Measurements from ENCODE around the gene GYS1. TPM values are rescaled to one million over a fixed set of nuclear protein-coding genes. Genes with fewer than 3 reads are reported as not detected.
"Not testable (repeated sequence)": the region's sequence is repeated elsewhere in the genome, so short reads cannot be mapped to it uniquely, and the experiment has no call there.

GYS1 gene
- total RNA-seq (10 to 100 TPM; 27.3 to 82.3 (median 50.7) TPM), polyA plus RNA-seq (10 to 100 TPM; 22.6 to 40.3 TPM), total RNA-seq (41.6 reads per million, percentile 67 among the genes with 10 or more reads in this experiment)

GRCh38 chr19:48993175-48994034 lies at the start of gene GYS1, which contains the start of gene RUVBL2:
GYS1 (minus strand) TSS chr19:48993309; CDS start chr19:48993112, 197 bp downstream.
RUVBL2 (plus strand) TSS chr19:48993887; CDS start chr19:48993912, 25 bp downstream.
- Histone ChIP-seq H3K9me3 (ENCODE audit: control insufficient read depth in 2 of 3, low read length in 3 of 3) (no peaks in the 10 kb centered on the region), H3K27ac (ENCODE audit: low read depth, low read length) (peak within 1 kb of the TSS; percentile 80), H3K4me1 (ENCODE audit: control insufficient read depth in 2 of 2, insufficient read depth in 2 of 2, low read length in 2 of 2) (peaks cover 23 to 24% of the 10 kb centered on the region in 2 donors), H3K36me3 (ENCODE audit: control insufficient read depth in 2 of 3, insufficient read depth in 3 of 3, low read length in 3 of 3) (peaks cover 0 to 9% (median 0%) of the 10 kb centered on the region in 3 experiments), H3K4me3 (ENCODE audit: low read length) (peak within 1 kb of the TSS; percentile 70), H3K27me3 (ENCODE audit: control insufficient read depth in 2 of 2, insufficient read depth in 2 of 2, low read length in 2 of 2) (no peaks in the 10 kb centered on the region)
- peaks cover 0 to 16% (median 4%) of the 10 kb centered on the region in 5 donors for H3K36me3 Mint-ChIP-seq
- no peaks in the 10 kb centered on the region for H3K27me3 Mint-ChIP-seq
- no peaks in the 10 kb centered on the region for H3K9me3 Mint-ChIP-seq
- peak within 1 kb of the TSS; percentile 95 to 100 (median 96) for H3K4me3 Mint-ChIP-seq
- H3K27ac Mint-ChIP-seq: peak within 1 kb of the TSS; percentile 89 to 99 (median 97)
- peak; percentile 95 for ATAC-seq
- peak; percentile 96 to 100 (median 99) for DNase-seq
- intact Hi-C loops (cut with micrococcal nuclease): loop anchor here (1.0 to 10.0 kb wide), 32 partner anchors 25 to 1519 kb away; partner anchors contain the start of genes ALDH16A1 (in 2 of the 2), DBP (in 2 of the 2), FTL (in 2 of the 2) and NUCB1 (in 2 of the 2)
- POLR2A ChIA-PET: interaction anchor here (0.6 to 4.2 kb wide), 26 partner anchors 12 to 1883 kb away, joined by 3 to 58 read pairs (median 4); partner anchors contain the start of genes CA11, CARD8, FTL and PIH1D1
- CTCF ChIA-PET: interaction anchor here (0.6 to 2.1 kb wide), 22 partner anchors 10 to 817 kb away, joined by 3 to 10 read pairs (median 4); partner anchors contain the start of genes DHDH and FTL
- H3K4me1 Mint-ChIP-seq: peaks cover 40 to 59% (median 46%) of the 10 kb centered on the region in 7 donors

GRCh38 chr19:49042666-49043065 lies 49.6 kb upstream of the GYS1 start:
- H3K27me3 Mint-ChIP-seq; POLR2A ChIA-PET; H3K4me1 ChIP-seq (ENCODE audit: control insufficient read depth in 2 of 2, insufficient read depth in 2 of 2, low read length in 2 of 2); ATAC-seq; H3K4me1 Mint-ChIP-seq; H3K27ac ChIP-seq (ENCODE audit: low read depth, low read length); H3K9me3 ChIP-seq (ENCODE audit: control insufficient read depth in 2 of 3, low read length in 3 of 3); H3K27me3 ChIP-seq (ENCODE audit: control insufficient read depth in 2 of 2, insufficient read depth in 2 of 2, low read length in 2 of 2); H3K4me3 Mint-ChIP-seq; H3K27ac Mint-ChIP-seq; H3K9me3 Mint-ChIP-seq; H3K36me3 Mint-ChIP-seq; H3K4me3 ChIP-seq (ENCODE audit: low read length); intact Hi-C loops (cut with micrococcal nuclease); H3K36me3 ChIP-seq (ENCODE audit: control insufficient read depth in 2 of 3, insufficient read depth in 3 of 3, low read length in 3 of 3); DNase-seq; CTCF ChIA-PET: not testable (repeated sequence)

GRCh38 chr19:49042177-49042576 lies 49.1 kb upstream of the GYS1 start:
- H3K36me3 Mint-ChIP-seq: no peaks in the 10 kb centered on the region
- Histone ChIP-seq H3K27me3 (ENCODE audit: control insufficient read depth in 2 of 2, insufficient read depth in 2 of 2, low read length in 2 of 2) (no peaks in the 10 kb centered on the region), H3K4me1 (ENCODE audit: control insufficient read depth in 2 of 2, insufficient read depth in 2 of 2, low read length in 2 of 2) (no peaks in the 10 kb centered on the region), H3K27ac (ENCODE audit: low read depth, low read length) (no peak overlapping the region), H3K36me3 (ENCODE audit: control insufficient read depth in 2 of 3, insufficient read depth in 3 of 3, low read length in 3 of 3) (no peaks in the 10 kb centered on the region), H3K4me3 (ENCODE audit: low read length) (no peak overlapping the region), H3K9me3 (ENCODE audit: control insufficient read depth in 2 of 3, low read length in 3 of 3) (no peaks in the 10 kb centered on the region)
- no peaks in the 10 kb centered on the region for H3K4me1 Mint-ChIP-seq
- DNase-seq: no peak
- H3K9me3 Mint-ChIP-seq: no peaks in the 10 kb centered on the region
- H3K27ac Mint-ChIP-seq: no peak overlapping the region
- ChIA-PET CTCF (no interaction called here), POLR2A (no interaction called here)
- intact Hi-C loops (cut with micrococcal nuclease): no loop called here
- ATAC-seq: no peak
- H3K4me3 Mint-ChIP-seq: no peak overlapping the region
- H3K27me3 Mint-ChIP-seq: no peaks in the 10 kb centered on the region

- H3K36me3 Mint-ChIP-seq; H3K27ac Mint-ChIP-seq; H3K9me3 Mint-ChIP-seq; DNase-seq; H3K27me3 ChIP-seq (ENCODE audit: control insufficient read depth in 2 of 2, insufficient read depth in 2 of 2, low read length in 2 of 2); H3K4me1 Mint-ChIP-seq; H3K9me3 ChIP-seq (ENCODE audit: control insufficient read depth in 2 of 3, low read length in 3 of 3); H3K27me3 Mint-ChIP-seq; POLR2A ChIA-PET; H3K4me1 ChIP-seq (ENCODE audit: control insufficient read depth in 2 of 2, insufficient read depth in 2 of 2, low read length in 2 of 2); H3K27ac ChIP-seq (ENCODE audit: low read depth, low read length); H3K36me3 ChIP-seq (ENCODE audit: control insufficient read depth in 2 of 3, insufficient read depth in 3 of 3, low read length in 3 of 3); H3K4me3 Mint-ChIP-seq; H3K4me3 ChIP-seq (ENCODE audit: low read length); CTCF ChIA-PET; intact Hi-C loops (cut with micrococcal nuclease); ATAC-seq: not testable (repeated sequence)
Measured at GRCh38 chr19:49039736-49040135, 46.6 kb upstream of the GYS1 start.

- H3K27me3 ChIP-seq (ENCODE audit: control insufficient read depth in 2 of 2, insufficient read depth in 2 of 2, low read length in 2 of 2); CTCF ChIA-PET: not testable (repeated sequence)
Measured at GRCh38 chr19:49038557-49039276, 45.6 kb upstream of the GYS1 start.

GRCh38 chr19:49038111-49038510 lies 45.0 kb upstream of the GYS1 start:
- CTCF ChIA-PET, ATAC-seq: not testable (repeated sequence)

More at GRCh38 chr19:49038557-49039276, 45.6 kb upstream of the GYS1 start:
- H3K36me3 ChIP-seq (ENCODE audit: control insufficient read depth in 2 of 3, insufficient read depth in 3 of 3, low read length in 3 of 3); H3K4me1 Mint-ChIP-seq; H3K9me3 ChIP-seq (ENCODE audit: control insufficient read depth in 2 of 3, low read length in 3 of 3); H3K27ac Mint-ChIP-seq; H3K27me3 Mint-ChIP-seq; intact Hi-C loops (cut with micrococcal nuclease); H3K4me3 Mint-ChIP-seq; H3K27ac ChIP-seq (ENCODE audit: low read depth, low read length); H3K4me3 ChIP-seq (ENCODE audit: low read length); DNase-seq; H3K9me3 Mint-ChIP-seq; POLR2A ChIA-PET; H3K36me3 Mint-ChIP-seq; H3K4me1 ChIP-seq (ENCODE audit: control insufficient read depth in 2 of 2, insufficient read depth in 2 of 2, low read length in 2 of 2); ATAC-seq: not testable (repeated sequence)

More at GRCh38 chr19:49038111-49038510, 45.0 kb upstream of the GYS1 start:
- H3K4me3 ChIP-seq (ENCODE audit: low read length); H3K36me3 Mint-ChIP-seq; H3K9me3 ChIP-seq (ENCODE audit: control insufficient read depth in 2 of 3, low read length in 3 of 3); H3K27me3 Mint-ChIP-seq; H3K4me1 Mint-ChIP-seq; H3K36me3 ChIP-seq (ENCODE audit: control insufficient read depth in 2 of 3, insufficient read depth in 3 of 3, low read length in 3 of 3); H3K9me3 Mint-ChIP-seq; H3K27ac Mint-ChIP-seq; H3K27me3 ChIP-seq (ENCODE audit: control insufficient read depth in 2 of 2, insufficient read depth in 2 of 2, low read length in 2 of 2); H3K27ac ChIP-seq (ENCODE audit: low read depth, low read length); DNase-seq; H3K4me1 ChIP-seq (ENCODE audit: control insufficient read depth in 2 of 2, insufficient read depth in 2 of 2, low read length in 2 of 2); H3K4me3 Mint-ChIP-seq; intact Hi-C loops (cut with micrococcal nuclease); POLR2A ChIA-PET: not testable (repeated sequence)
